GM21360 (cell line): ENCODE data around the gene ANKRA2.

Experiments
- ATAC-seq: cut with Tn5 transposase; IDR thresholded peaks from one replicate; pipeline ENCODE4 v1.9.1; 2021; ENCODE audit warnings: mild to moderate bottlenecking, moderate library complexity; ENCODE audit not compliant: unreplicated experiment

ANKRA2 gene

GRCh38 chr5:73507062-73507461, 58.4 kb downstream of the ANKRA2 start:
- no peak for ATAC-seq

DNA sequence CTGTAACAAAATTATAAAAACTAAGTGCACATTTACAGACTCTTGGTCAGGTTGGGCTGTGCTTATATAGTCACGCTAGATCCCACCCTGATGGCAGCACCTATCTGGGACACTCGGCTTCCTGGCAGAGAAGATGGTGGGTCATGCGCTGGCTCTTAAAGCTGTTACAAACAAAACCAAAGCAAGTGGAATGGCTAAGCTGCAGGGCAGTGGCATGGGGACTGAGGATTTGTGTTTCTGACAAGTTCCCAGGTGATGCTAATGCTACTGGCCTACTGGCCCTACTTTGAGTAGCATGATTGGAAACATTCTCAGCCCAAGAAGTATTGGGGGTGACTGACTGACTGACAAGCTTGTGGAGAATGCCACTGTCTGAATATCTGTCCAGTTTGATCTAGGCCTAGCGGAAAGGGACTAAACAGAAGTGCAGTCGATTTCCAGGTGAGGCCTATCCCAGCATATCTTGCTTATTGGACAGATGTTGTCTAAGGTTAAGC, 58.9 kb downstream of the ANKRA2 start:
- ATAC-seq: no peak
